HCT116 (cell line): Measurements from ENCODE around the gene EPYC.

ENCODE experiments used
- ATF3 ChIP-seq: IDR thresholded peaks from 2 replicates; pipeline ENCODE4 v1.6.1; 2012
- CBX3 ChIP-seq: IDR thresholded peaks from 2 replicates; pipeline ENCODE4 v1.6.1; 2012; ENCODE audit warnings: low read depth
- CEBPB ChIP-seq: IDR thresholded peaks from 2 replicates; pipeline ENCODE4 v1.6.1; 2012; ENCODE audit warnings: low read depth
- CTCF ChIP-seq, 3 experiments: fragments of 200-600 bp in 1 of 3; sonication (generic) in 1 of 3; IDR thresholded peaks in 2 of 3; conservative IDR thresholded peaks in 1 of 3; 2 replicates each; pipeline ENCODE4 v1.5.1; 2012 to 2017; ENCODE audit warnings: low read depth in 2 of 3, low read length in 2 of 3, antibody characterized with exemption in 1 of 3, borderline replicate concordance in 1 of 3, control low read depth in 1 of 3, mild to moderate bottlenecking in 1 of 3, mixed read lengths in 1 of 3, mixed run types in 1 of 3, moderate library complexity in 1 of 3; ENCODE audit not compliant: insufficient read depth in 1 of 3
- ELF1 ChIP-seq: IDR thresholded peaks from 2 replicates; pipeline ENCODE4 v1.6.1; 2012; ENCODE audit warnings: low read depth, borderline replicate concordance
- EZH2 ChIP-seq: fragments of 200-600 bp; sonication (generic); IDR thresholded peaks from 2 replicates; pipeline ENCODE4 v1.6.1; 2017; ENCODE audit warnings: antibody characterized with exemption, mixed run types
- FOSL1 ChIP-seq: IDR thresholded peaks from 2 replicates; pipeline ENCODE4 v1.6.1; 2012; ENCODE audit warnings: low read depth
- POLR2A ChIP-seq: IDR thresholded peaks from 2 replicates; pipeline ENCODE4 v1.7.0; 2011; ENCODE audit warnings: borderline replicate concordance; ENCODE audit not compliant: insufficient read depth, insufficient read length; ENCODE audit errors: extremely low read depth
- POLR2AphosphoS5 ChIP-seq: IDR thresholded peaks from 2 replicates; pipeline ENCODE4 v1.6.1; 2011; ENCODE audit warnings: mild to moderate bottlenecking, low read depth, low read length, moderate library complexity
- RAD21 ChIP-seq: IDR thresholded peaks from 2 replicates; pipeline ENCODE4 v1.6.1; 2012; ENCODE audit warnings: low read depth, mild to moderate bottlenecking
- ZBTB33 ChIP-seq: IDR thresholded peaks from 2 replicates; pipeline ENCODE4 v1.6.1; 2011; ENCODE audit warnings: mild to moderate bottlenecking, low read length, moderate library complexity; ENCODE audit not compliant: insufficient replicate concordance; ENCODE audit errors: extremely low read depth
- ZNF274 ChIP-seq: fragments of 200-500 bp; sonication (Bioruptor generic); IDR thresholded peaks from 2 replicates; pipeline ENCODE4 v1.6.1; 2014; ENCODE audit warnings: mild to moderate bottlenecking, low read depth, low read length, inconsistent platforms

GRCh38 chr12:90915353-90915752, 89.4 kb downstream of the EPYC start:
- TF ChIP-seq CTCF (IDR thresholded peaks at IDR 0.05 in 2 of 3, conservative IDR thresholded peaks at IDR 0.05 in 1 of 3; ENCODE audit: borderline replicate concordance in 1 of 3, insufficient read depth in 1 of 3, low read depth in 2 of 3, low read length in 2 of 3), result no peak
- TF ChIP-seq ZNF274, result no peak
- no peak for TF ChIP-seq EZH2
- no peak for TF ChIP-seq ZBTB33
- no peak for TF ChIP-seq CBX3
- no peak for TF ChIP-seq POLR2A
- TF ChIP-seq POLR2AphosphoS5, result no peak
- TF ChIP-seq RAD21, result no peak
- TF ChIP-seq FOSL1, result no peak
- no peak for TF ChIP-seq ATF3
- no peak for TF ChIP-seq CEBPB
- TF ChIP-seq ELF1, result no peak
